Panc1 (cell line): ENCODE measurements around the gene OR52H1. TPM values are rescaled to one million over a fixed set of nuclear protein-coding genes. Genes with fewer than 3 reads are reported as not detected.

Source experiments
- ATAC-seq: fragments of 200-7000 bp; cut with Tn5 transposase; 2 replicates; pipeline ENCODE4 v1.9.1; 2020; ENCODE audit warnings: mild to moderate bottlenecking, moderate library complexity
- BruUV-seq: library from RNA; stranded (reverse); fragments of 400-500 nt; replicated peaks from 2 replicates; lab custom pipeline; 2021; lab: Mats Ljungman, UMichigan
- CTCF ChIA-PET: fragments of 300-600 bp; sonication (Branson Sonifier 250); formaldehyde crosslinking; loops from one replicate; lab custom pipeline; 2022; ENCODE audit warnings: antibody characterized with exemption; lab: Charles Lee
- POLR2A ChIA-PET: fragments of 300-600 bp; sonication (Branson Sonifier 250); formaldehyde crosslinking; loops from one replicate; lab custom pipeline; 2022; ENCODE audit warnings: antibody characterized with exemption; lab: Charles Lee
- DNase-seq: peaks from one replicate; pipeline ENCODE4 v3.0.0-alpha.2; 2010; ENCODE audit warnings: low read depth, low spot score
- H3K27ac ChIP-seq: 2 replicates; pipeline ENCODE4 v1.5.1; 2011; ENCODE audit warnings: mild to moderate bottlenecking, low read length, inconsistent platforms
- H3K27me3 ChIP-seq: fragments of 200-500 bp; sonication (Bioruptor generic); 2 replicates; pipeline ENCODE4 v1.6.0; 2014; ENCODE audit warnings: low read length, inconsistent platforms; ENCODE audit not compliant: control insufficient read depth, insufficient read depth
- H3K36me3 ChIP-seq: fragments of 200-500 bp; sonication (Bioruptor generic); 2 replicates; pipeline ENCODE4 v1.5.1; 2014; ENCODE audit warnings: inconsistent platforms, mild to moderate bottlenecking, low read length, moderate library complexity; ENCODE audit not compliant: control insufficient read depth, insufficient read depth
- H3K4me1 ChIP-seq: 2 replicates; pipeline ENCODE4 v1.5.1; 2011; ENCODE audit warnings: inconsistent platforms, mild to moderate bottlenecking, low read length, moderate library complexity; ENCODE audit not compliant: control insufficient read depth, insufficient read depth
- H3K4me3 ChIP-seq, 2 experiments: 2 replicates each; pipeline ENCODE4 v1.5.1; 2011 to 2012; ENCODE audit warnings: low read depth in 2 of 2, low read length in 2 of 2, mild to moderate bottlenecking in 2 of 2, inconsistent platforms in 1 of 2, moderate library complexity in 1 of 2
- H3K9me3 ChIP-seq: fragments of 200-500 bp; sonication (Bioruptor generic); 2 replicates; pipeline ENCODE4 v1.5.1; 2014; ENCODE audit warnings: low read depth, mild to moderate bottlenecking, inconsistent platforms, low read length, moderate library complexity; ENCODE audit not compliant: control insufficient read depth, insufficient read depth
- CTCF ChIP-seq: fragments of 450-650 bp; IDR thresholded peaks from 2 replicates; pipeline ENCODE4 v1.5.1; 2017; ENCODE audit warnings: mild to moderate bottlenecking
- POLR2AphosphoS5 ChIP-seq: IDR thresholded peaks from 2 replicates; pipeline ENCODE4 v1.6.1; 2012; ENCODE audit warnings: mild to moderate bottlenecking, low read depth, low read length, moderate library complexity
- SIN3A ChIP-seq: IDR thresholded peaks from 2 replicates; pipeline ENCODE4 v1.6.1; 2012; ENCODE audit warnings: low read depth, mild to moderate bottlenecking, low read length, moderate library complexity, borderline replicate concordance; ENCODE audit not compliant: insufficient read depth
- TCF7L2 ChIP-seq: IDR thresholded peaks from 2 replicates; pipeline ENCODE4 v1.6.1; 2011; ENCODE audit warnings: mild to moderate bottlenecking, low read depth, low read length, inconsistent platforms
- in situ Hi-C: cut with HindIII; loops from 2 replicates; pipeline ENCODE4 v1.10.0; 2016; ENCODE audit warnings: low sequenced_read_pairs, low pct_unique_long_range_greater_than_20kb
- intact Hi-C: fragments of 100-400 bp; cut with micrococcal nuclease; formaldehyde crosslinking; loops from one replicate; pipeline ENCODE4 v1.10.0; 2022; ENCODE audit not compliant: unreplicated experiment
- total RNA-seq: library from RNA; stranded (reverse); gene quantifications from one replicate; pipeline ENCODE4 v1.2.1, GENCODE V29; 2021; ENCODE audit not compliant: unreplicated experiment
- TF ChIP-seq, protein P1 (sequence below), 2 experiments: IDR thresholded peaks; 2 replicates each; pipeline ENCODE4 v1.6.1; 2011 to 2012; ENCODE audit warnings: low read depth in 2 of 2, control low read depth in 1 of 2, low read length in 1 of 2, mild to moderate bottlenecking in 1 of 2, moderate library complexity in 1 of 2; ENCODE audit not compliant: insufficient read depth in 1 of 2

Gene OR52H1
- total RNA-seq, 1 experiment from 2014 or later = 0.15 TPM

DNA sequence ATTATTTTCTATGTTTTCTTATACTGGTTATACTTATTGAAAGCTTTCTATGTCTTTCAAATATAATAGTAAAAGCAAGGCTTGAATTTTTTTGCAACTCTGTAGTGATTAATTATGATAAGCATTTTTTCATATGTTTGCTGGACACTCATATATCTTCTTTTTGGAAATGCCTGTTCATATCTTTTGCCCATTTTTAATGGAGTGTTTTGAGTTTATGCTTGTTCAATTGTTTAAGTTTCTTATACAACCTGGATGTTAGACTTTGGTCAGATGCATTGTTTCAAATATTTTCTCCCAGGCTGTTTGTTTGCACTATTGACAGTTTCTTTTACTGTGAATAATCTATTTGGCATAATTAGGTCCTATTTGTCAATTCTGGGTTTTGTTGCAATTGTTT lies 11.9 kb downstream of the OR52H1 start:
- H3K4me1 ChIP-seq = no peaks in the 10 kb centered on the region
- intact Hi-C loops = no loop called here
- H3K27ac ChIP-seq = no peak overlapping the region
- POLR2A ChIA-PET = no interaction called here
- DNase-seq (no peak), ATAC-seq (no peak)
- CTCF ChIA-PET = no interaction called here
- H3K4me3 ChIP-seq = no peak overlapping the region
- TF ChIP-seq, protein P1, sequence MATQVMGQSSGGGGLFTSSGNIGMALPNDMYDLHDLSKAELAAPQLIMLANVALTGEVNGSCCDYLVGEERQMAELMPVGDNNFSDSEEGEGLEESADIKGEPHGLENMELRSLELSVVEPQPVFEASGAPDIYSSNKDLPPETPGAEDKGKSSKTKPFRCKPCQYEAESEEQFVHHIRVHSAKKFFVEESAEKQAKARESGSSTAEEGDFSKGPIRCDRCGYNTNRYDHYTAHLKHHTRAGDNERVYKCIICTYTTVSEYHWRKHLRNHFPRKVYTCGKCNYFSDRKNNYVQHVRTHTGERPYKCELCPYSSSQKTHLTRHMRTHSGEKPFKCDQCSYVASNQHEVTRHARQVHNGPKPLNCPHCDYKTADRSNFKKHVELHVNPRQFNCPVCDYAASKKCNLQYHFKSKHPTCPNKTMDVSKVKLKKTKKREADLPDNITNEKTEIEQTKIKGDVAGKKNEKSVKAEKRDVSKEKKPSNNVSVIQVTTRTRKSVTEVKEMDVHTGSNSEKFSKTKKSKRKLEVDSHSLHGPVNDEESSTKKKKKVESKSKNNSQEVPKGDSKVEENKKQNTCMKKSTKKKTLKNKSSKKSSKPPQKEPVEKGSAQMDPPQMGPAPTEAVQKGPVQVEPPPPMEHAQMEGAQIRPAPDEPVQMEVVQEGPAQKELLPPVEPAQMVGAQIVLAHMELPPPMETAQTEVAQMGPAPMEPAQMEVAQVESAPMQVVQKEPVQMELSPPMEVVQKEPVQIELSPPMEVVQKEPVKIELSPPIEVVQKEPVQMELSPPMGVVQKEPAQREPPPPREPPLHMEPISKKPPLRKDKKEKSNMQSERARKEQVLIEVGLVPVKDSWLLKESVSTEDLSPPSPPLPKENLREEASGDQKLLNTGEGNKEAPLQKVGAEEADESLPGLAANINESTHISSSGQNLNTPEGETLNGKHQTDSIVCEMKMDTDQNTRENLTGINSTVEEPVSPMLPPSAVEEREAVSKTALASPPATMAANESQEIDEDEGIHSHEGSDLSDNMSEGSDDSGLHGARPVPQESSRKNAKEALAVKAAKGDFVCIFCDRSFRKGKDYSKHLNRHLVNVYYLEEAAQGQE (IDR thresholded peaks at IDR 0.05; ENCODE audit: insufficient read depth in 1 of 2, low read depth in 2 of 2, low read length in 1 of 2) = no peak
- TF ChIP-seq SIN3A (no peak), CTCF (no peak), TCF7L2 (no peak), POLR2AphosphoS5 (no peak)
- no peaks in the 10 kb centered on the region for H3K27me3 ChIP-seq
- H3K36me3 ChIP-seq = no peaks in the 10 kb centered on the region
- H3K9me3 ChIP-seq = no peaks in the 10 kb centered on the region
- no TSS peak for BruUV-seq
- in situ Hi-C loops = no loop called here

GRCh38 chr11:5534046-5534445 lies 14.3 kb downstream of the OR52H1 start:
- CTCF ChIA-PET = no interaction called here
- Histone ChIP-seq H3K36me3 (no peaks in the 10 kb centered on the region), H3K4me1 (no peaks in the 10 kb centered on the region), H3K27ac (no peak overlapping the region), H3K4me3 (no peak overlapping the region), H3K27me3 (no peaks in the 10 kb centered on the region), H3K9me3 (no peaks in the 10 kb centered on the region)
- no TSS peak for BruUV-seq
- in situ Hi-C loops = no loop called here
- intact Hi-C loops = no loop called here
- DNase-seq = no peak
- ATAC-seq = no peak
- TF ChIP-seq TCF7L2 = no peak
- no peak for TF ChIP-seq POLR2AphosphoS5
- no peak for TF ChIP-seq CTCF
- TF ChIP-seq, protein P1 (IDR thresholded peaks at IDR 0.05; ENCODE audit: insufficient read depth in 1 of 2, low read depth in 2 of 2, low read length in 1 of 2) = no peak
- no peak for TF ChIP-seq SIN3A
- POLR2A ChIA-PET = no interaction called here
